Aorta (tissue), 5 donors: Measurements from ENCODE around the gene GPBP1L1. TPM values are rescaled to one million over a fixed set of nuclear protein-coding genes. Genes with fewer than 3 reads are reported as not detected.

Experiments
- ATAC-seq: fragments of 200-7000 bp; cut with Tn5 transposase; one replicate; pipeline ENCODE4 v1.9.1; 2022; ENCODE audit warnings: moderate library complexity; ENCODE audit not compliant: low FRiP score
- DNase-seq, 2 donors: peaks; one replicate each; pipeline ENCODE4 v3.0.0-alpha.2; 2020
- H3K27ac ChIP-seq, 2 donors: one replicate each; pipeline ENCODE4 v1.5.1; 2013; ENCODE audit warnings: low read length in 2 of 2, mild to moderate bottlenecking in 2 of 2, moderate library complexity in 2 of 2, control low read depth in 1 of 2, inconsistent platforms in 1 of 2, low read depth in 1 of 2
- H3K27me3 ChIP-seq, 2 donors: one replicate each; pipeline ENCODE4 v1.6.1; 2013; ENCODE audit warnings: control low read depth in 1 of 2, low read length in 1 of 2, mild to moderate bottlenecking in 1 of 2, moderate library complexity in 1 of 2; ENCODE audit not compliant: insufficient read depth in 2 of 2, control insufficient read depth in 1 of 2
- H3K36me3 ChIP-seq, 2 donors: one replicate each; pipeline ENCODE4 v1.6.1; 2013; ENCODE audit warnings: control low read depth in 1 of 2, low read length in 1 of 2, mild to moderate bottlenecking in 1 of 2; ENCODE audit not compliant: insufficient read depth in 2 of 2, control insufficient read depth in 1 of 2
- H3K4me1 ChIP-seq, 2 donors: one replicate each; pipeline ENCODE4 v1.6.1; 2013; ENCODE audit warnings: low read length in 2 of 2, control low read depth in 1 of 2, mild to moderate bottlenecking in 1 of 2, moderate library complexity in 1 of 2; ENCODE audit not compliant: insufficient read depth in 2 of 2, control insufficient read depth in 1 of 2
- H3K4me3 ChIP-seq, 2 donors: one replicate each; pipeline ENCODE4 v1.5.1; 2013; ENCODE audit warnings: low read length in 2 of 2, control low read depth in 1 of 2, mild to moderate bottlenecking in 1 of 2
- H3K9me3 ChIP-seq: one replicate; pipeline ENCODE4 v1.6.1; 2013; ENCODE audit warnings: mild to moderate bottlenecking, low read length; ENCODE audit not compliant: control insufficient read depth
- WGBS, 2 donors: extraction: QIAGEN DNeasy Blood & Tissue Kit; methylation state at CpG; one replicate each; pipeline ENCODE4 v1.1.7; 2013; 5-methylcytosine and 5-hydroxymethylcytosine counted together
- intact Hi-C, 2 donors: fragments of 100-400 bp; cut with DNase I; formaldehyde crosslinking; loops; one replicate each; pipeline versions ENCODE4 v1.14.2 to v1.15.0; 2022
- polyA plus RNA-seq, 2 donors: library from polyadenylated mRNA; stranded (reverse); fragments of 200-250 nt; gene quantifications; one replicate each; pipeline ENCODE4 v1.2.3, GENCODE V29; 2013
- total RNA-seq, 2 donors: library from RNA; stranded (reverse); fragmentation: NEBNext Ultra II Directional; extraction: Animal tissue kit (Norgen Biotek cat#: 25700); gene quantifications; one replicate each; pipeline ENCODE4 v1.2.1, GENCODE V29; 2021
- donor health status: healthy with polysubstance abuse.
- donor health status: Bipolar disorder and iron deficiency.
- donor health status: DM: no; HTN: no; CAD: no.
- donor health status: DM: no; HTN: no; CAD: no.
- donor health status: DM: yes; HTN: yes; CAD: no.

The GPBP1L1 gene
- total and polyA plus RNA-seq, 4 donors: 39.2 to 113 (median 74.5) TPM

GRCh38 chr1:45635211-45635610, 51.1 kb downstream of the GPBP1L1 start:
- Histone ChIP-seq H3K36me3 (peaks cover 8 to 10% of the 10 kb centered on the region in 2 donors), H3K9me3 (no peaks in the 10 kb centered on the region), H3K4me3 (no peak overlapping the region), H3K27me3 (no peaks in the 10 kb centered on the region), H3K27ac (no peak overlapping the region), H3K4me1 (no peaks in the 10 kb centered on the region)
- no peak for DNase-seq
- ATAC-seq: no peak
- 60 to 63% methylated on average over 1 of the region's 1 CpG for WGBS, 2 donors
- intact Hi-C loops: no loop called here

- peaks cover 13 to 16% of the 10 kb centered on the region in 2 donors for H3K36me3 ChIP-seq
- no peak overlapping the region for H3K27ac ChIP-seq
- H3K9me3 ChIP-seq: no peaks in the 10 kb centered on the region
- no peak overlapping the region for H3K4me3 ChIP-seq
- no peaks in the 10 kb centered on the region for H3K4me1 ChIP-seq
- intact Hi-C loops: no loop called here
- DNase-seq: no peak
- ATAC-seq: no peak
- 82% methylated on average over 1 of the region's 1 CpG for WGBS, 2 donors
- no peaks in the 10 kb centered on the region for H3K27me3 ChIP-seq
Measured at GRCh38 chr1:45630429-45630828, 55.9 kb downstream of the GPBP1L1 start.

GRCh38 chr1:45629035-45629434, 57.3 kb downstream of the GPBP1L1 start:
- ATAC-seq: no peak
- H3K27ac ChIP-seq: no peak overlapping the region

GRCh38 chr1:45623972-45624371, 62.4 kb downstream of the GPBP1L1 start, which contains the start of gene CCDC17:
CCDC17 (minus strand) TSS chr1:45624054; CDS start chr1:45623909, 145 bp downstream.
- H3K4me3 ChIP-seq: no peak within 1 kb of the TSS
- no peaks in the 10 kb centered on the region for H3K4me1 ChIP-seq
- no peaks in the 10 kb centered on the region for H3K27me3 ChIP-seq
- H3K36me3 ChIP-seq: peaks cover 2 to 5% of the 10 kb centered on the region in 2 donors
- ATAC-seq (no peak), DNase-seq (no peak)
- peak within 1 kb of the TSS in 1 of 2 donors; percentile 7 for H3K27ac ChIP-seq
- intact Hi-C loops: no loop called here
- no peaks in the 10 kb centered on the region for H3K9me3 ChIP-seq
- 30 to 39% methylated on average over 4 of the region's 4 CpGs for WGBS, 2 donors

More at GRCh38 chr1:45629035-45629434, 57.3 kb downstream of the GPBP1L1 start:
- Histone ChIP-seq H3K36me3 (peaks cover 13 to 16% of the 10 kb centered on the region in 2 donors), H3K27me3 (no peaks in the 10 kb centered on the region), H3K9me3 (no peaks in the 10 kb centered on the region), H3K4me3 (no peak overlapping the region), H3K4me1 (no peaks in the 10 kb centered on the region)
- DNase-seq: no peak
- intact Hi-C loops: no loop called here

- DNase-seq: peak; percentile 56 to 77
- peak; percentile 71 for ATAC-seq
- intact Hi-C loops: no loop called here
Measured at GRCh38 chr1:45622524-45623394, 63.6 kb downstream of the GPBP1L1 start.

GRCh38 chr1:45621895-45622523, 64.3 kb downstream of the GPBP1L1 start:
- no peaks in the 10 kb centered on the region for H3K9me3 ChIP-seq
- H3K4me3 ChIP-seq: no peak overlapping the region
- no peak overlapping the region for H3K27ac ChIP-seq
- H3K27me3 ChIP-seq: no peaks in the 10 kb centered on the region
- ATAC-seq: peak; percentile 31
- no peaks in the 10 kb centered on the region for H3K36me3 ChIP-seq
- DNase-seq: no peak
- 61 to 68% methylated on average over 18 of the region's 18 CpGs for WGBS, 2 donors
- H3K4me1 ChIP-seq: no peaks in the 10 kb centered on the region
- intact Hi-C loops: no loop called here

More at GRCh38 chr1:45622524-45623394, 63.6 kb downstream of the GPBP1L1 start:
- peaks cover 0 to under 1% of the 10 kb centered on the region in 2 donors for H3K36me3 ChIP-seq
- no peak overlapping the region for H3K4me3 ChIP-seq
- H3K27me3 ChIP-seq: no peaks in the 10 kb centered on the region
- no peaks in the 10 kb centered on the region for H3K9me3 ChIP-seq
- no peaks in the 10 kb centered on the region for H3K4me1 ChIP-seq
- peak overlapping the region in 1 of 2 donors; percentile 7 for H3K27ac ChIP-seq
- 35 to 55% methylated on average over 78 of the region's 78 CpGs for WGBS, 2 donors

GRCh38 chr1:45621501-45621836, 64.9 kb downstream of the GPBP1L1 start:
- ATAC-seq (peak; percentile 15), DNase-seq (peak in 1 of 2 donors; percentile 59)
- no peaks in the 10 kb centered on the region for H3K4me1 ChIP-seq
- peaks cover 0 to 2% of the 10 kb centered on the region in 2 donors for H3K36me3 ChIP-seq
- WGBS, 2 donors: 71 to 74% methylated on average over 3 of the region's 3 CpGs
- intact Hi-C loops: no loop called here
- no peak overlapping the region for H3K27ac ChIP-seq
- H3K27me3 ChIP-seq: no peaks in the 10 kb centered on the region
- no peaks in the 10 kb centered on the region for H3K9me3 ChIP-seq
- no peak overlapping the region for H3K4me3 ChIP-seq

- WGBS, 2 donors: 85 to 92% methylated on average over 17 of the region's 17 CpGs
- Histone ChIP-seq H3K4me1 (no peaks in the 10 kb centered on the region), H3K4me3 (no peak overlapping the region), H3K36me3 (peaks cover 0 to 4% of the 10 kb centered on the region in 2 donors), H3K27ac (no peak overlapping the region), H3K9me3 (no peaks in the 10 kb centered on the region), H3K27me3 (no peaks in the 10 kb centered on the region)
- intact Hi-C loops: no loop called here
- ATAC-seq (no peak), DNase-seq (no peak)
Measured at GRCh38 chr1:45620588-45621500, 65.5 kb downstream of the GPBP1L1 start.
